Fibroblast of peridontal ligament (primary cell): Measurements from ENCODE around the gene FARS2.

Experiments used
- DNase-seq: peaks from one replicate; pipeline ENCODE4 v3.0.0-alpha.2; 2010; ENCODE audit errors: extremely low read depth

FARS2 gene

GRCh38 chr6:5580736-5581581, 319.6 kb downstream of the FARS2 start:
- DNase-seq, result peak; percentile 86

- DNase-seq, result peak; percentile 8
These were observed 321.4 kb downstream of the FARS2 start for GRCh38 chr6:5582762-5583161.

- no peak for DNase-seq
These were observed 322.2 kb downstream of the FARS2 start for GRCh38 chr6:5583528-5583927.

- peak; percentile 87 for DNase-seq
These were observed 322.8 kb downstream of the FARS2 start for GRCh38 chr6:5584078-5584482.

- no peak for DNase-seq
These were observed 326.3 kb downstream of the FARS2 start for GRCh38 chr6:5587648-5588047.

GRCh38 chr6:5589422-5590141, 328.3 kb downstream of the FARS2 start:
- no peak for DNase-seq

GRCh38 chr6:5590187-5590586, 328.9 kb downstream of the FARS2 start:
- DNase-seq, result no peak

- DNase-seq, result no peak
These were observed 331.7 kb downstream of the FARS2 start for GRCh38 chr6:5592886-5593519.

- no peak for DNase-seq
These were observed 333.9 kb downstream of the FARS2 start for GRCh38 chr6:5595184-5595583.

GRCh38 chr6:5597413-5597812, 336.1 kb downstream of the FARS2 start:
- DNase-seq, result no peak

- DNase-seq, result no peak
These were observed 336.8 kb downstream of the FARS2 start for GRCh38 chr6:5598123-5598522.

GRCh38 chr6:5599127-5599526, 337.8 kb downstream of the FARS2 start:
- DNase-seq, result peak; percentile 73

- DNase-seq, result no peak
These were observed 344.6 kb downstream of the FARS2 start for GRCh38 chr6:5605937-5606336.

GRCh38 chr6:5606546-5606945, 345.2 kb downstream of the FARS2 start:
- DNase-seq, result no peak

- DNase-seq, result no peak
These were observed 349.3 kb downstream of the FARS2 start for GRCh38 chr6:5610640-5611039.

- no peak for DNase-seq
These were observed 355.9 kb downstream of the FARS2 start for GRCh38 chr6:5617179-5617578.

GRCh38 chr6:5619249-5619648, 357.9 kb downstream of the FARS2 start:
- no peak for DNase-seq

GRCh38 chr6:5622276-5623005, 361.1 kb downstream of the FARS2 start:
- no peak for DNase-seq

GRCh38 chr6:5623769-5624168, 362.5 kb downstream of the FARS2 start:
- DNase-seq, result no peak

- DNase-seq, result no peak
These were observed 362.9 kb downstream of the FARS2 start for GRCh38 chr6:5624256-5624655.

GRCh38 chr6:5626727-5627426, 365.6 kb downstream of the FARS2 start:
- DNase-seq, result peak; percentile 13
